GM21515 (cell line): ENCODE results near the gene TRPC6.

Source experiments
- ATAC-seq: cut with Tn5 transposase; IDR thresholded peaks from one replicate; pipeline ENCODE4 v1.9.1; 2021; ENCODE audit not compliant: unreplicated experiment

TRPC6 gene

DNA sequence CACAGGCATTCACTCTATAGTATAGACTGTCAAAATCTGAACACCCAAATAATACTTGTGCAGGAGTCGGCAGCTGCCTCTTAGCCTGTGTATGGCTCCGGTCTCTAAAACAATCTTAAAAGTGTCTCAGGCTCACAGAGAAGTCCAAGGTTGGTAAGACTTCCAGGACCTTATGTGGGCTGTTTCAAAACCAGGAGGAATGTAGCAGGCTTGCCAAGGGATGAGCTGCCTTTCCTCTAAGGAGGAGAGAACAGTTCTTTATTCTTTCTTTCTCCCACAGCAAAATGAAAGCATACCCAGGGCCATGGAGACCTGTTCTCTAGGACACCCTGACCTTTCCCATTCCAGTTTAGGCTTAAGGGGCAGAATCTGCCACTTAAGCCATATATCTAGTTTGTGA is 176.5 kb downstream of the TRPC6 start:
- ATAC-seq, result no peak
